ENCODE measurements around the gene MYBPHL. TPM values are rescaled to one million over a fixed set of nuclear protein-coding genes. Genes with fewer than 3 reads are reported as not detected.
"Not testable (repeated sequence)": the region's sequence is repeated elsewhere in the genome, so short reads cannot be mapped to it uniquely, and the experiment has no call there.

MYBPHL gene
- total RNA-seq, 2 experiments from 2014 or later = not detected

- CTCF ChIA-PET = interaction anchor here (1.4 kb wide), 1 partner anchor 24 kb away, joined by 3 read pairs; no protein-coding TSS in a partner anchor
Observed at GRCh38 chr1:109301874-109302273, 4.9 kb downstream of the MYBPHL start.

GRCh38 chr1:109300650-109301151, 6.1 kb downstream of the MYBPHL start:
- Mint-ChIP-seq H3K9me3 (no peaks in the 10 kb centered on the region), H3K36me3 (no peaks in the 10 kb centered on the region), H3K4me3 (no peak overlapping the region), H3K27me3 (peaks cover 15% of the 10 kb centered on the region), H3K4me1 (ENCODE audit: low read depth) (no peaks in the 10 kb centered on the region), H3K27ac (no peak overlapping the region)
- ChIA-PET POLR2A (no interaction called here), CTCF (no interaction called here)
- intact Hi-C loops (cut with micrococcal nuclease) = no loop called here
- DNase-seq = no peak

More at GRCh38 chr1:109301874-109302273, 4.9 kb downstream of the MYBPHL start:
- POLR2A ChIA-PET = no interaction called here
- no peaks in the 10 kb centered on the region for H3K4me1 Mint-ChIP-seq (ENCODE audit: low read depth)
- H3K36me3 Mint-ChIP-seq = no peaks in the 10 kb centered on the region
- H3K27ac Mint-ChIP-seq = no peak overlapping the region
- intact Hi-C loops (cut with micrococcal nuclease) = no loop called here
- no peak for DNase-seq
- H3K9me3 Mint-ChIP-seq = no peaks in the 10 kb centered on the region
- H3K4me3 Mint-ChIP-seq = no peak overlapping the region
- H3K27me3 Mint-ChIP-seq = peaks cover 12% of the 10 kb centered on the region

GRCh38 chr1:109299558-109300343, 7.1 kb downstream of the MYBPHL start:
- POLR2A ChIA-PET = no interaction called here
- Mint-ChIP-seq H3K27ac (no peak overlapping the region), H3K4me1 (ENCODE audit: low read depth) (no peaks in the 10 kb centered on the region), H3K27me3 (peaks cover 17% of the 10 kb centered on the region), H3K36me3 (no peaks in the 10 kb centered on the region), H3K4me3 (no peak overlapping the region), H3K9me3 (no peaks in the 10 kb centered on the region)
- CTCF ChIA-PET = no interaction called here
- DNase-seq = no peak
- intact Hi-C loops (cut with micrococcal nuclease) = no loop called here

- intact Hi-C loops (cut with micrococcal nuclease) = no loop called here
- ChIA-PET POLR2A (no interaction called here), CTCF (no interaction called here)
- Mint-ChIP-seq H3K27ac (no peak overlapping the region), H3K4me1 (ENCODE audit: low read depth) (no peaks in the 10 kb centered on the region), H3K9me3 (no peaks in the 10 kb centered on the region), H3K27me3 (peaks cover 17% of the 10 kb centered on the region), H3K4me3 (no peak overlapping the region), H3K36me3 (no peaks in the 10 kb centered on the region)
- DNase-seq = peak; percentile 42
Observed at GRCh38 chr1:109298666-109299557, 7.9 kb downstream of the MYBPHL start.

- peaks cover 20% of the 10 kb centered on the region for H3K27me3 Mint-ChIP-seq
- ChIA-PET CTCF (interaction anchor here (1.1 kb wide), 1 partner anchor 20 kb away, joined by 3 read pairs; no protein-coding TSS in a partner anchor), POLR2A (no interaction called here)
- no peaks in the 10 kb centered on the region for H3K9me3 Mint-ChIP-seq
- intact Hi-C loops (cut with micrococcal nuclease) = no loop called here
- no peak overlapping the region for H3K4me3 Mint-ChIP-seq
- DNase-seq = no peak
- H3K36me3 Mint-ChIP-seq = no peaks in the 10 kb centered on the region
- no peaks in the 10 kb centered on the region for H3K4me1 Mint-ChIP-seq (ENCODE audit: low read depth)
- H3K27ac Mint-ChIP-seq = no peak overlapping the region
Observed at GRCh38 chr1:109296782-109297181, 10.0 kb downstream of the MYBPHL start.

- H3K36me3 Mint-ChIP-seq = no peaks in the 10 kb centered on the region
- POLR2A ChIA-PET = no interaction called here
- CTCF ChIA-PET = interaction anchor here (0.6 to 1.0 kb wide), 2 partner anchors 11 to 13 kb away, joined by 3 read pairs; partner anchors contain the start of gene PSRC1
- DNase-seq = no peak
- intact Hi-C loops (cut with micrococcal nuclease) = no loop called here
- H3K27me3 Mint-ChIP-seq = peaks cover 20% of the 10 kb centered on the region
- no peaks in the 10 kb centered on the region for H3K4me1 Mint-ChIP-seq (ENCODE audit: low read depth)
- H3K4me3 Mint-ChIP-seq = no peak overlapping the region
- H3K9me3 Mint-ChIP-seq = no peaks in the 10 kb centered on the region
- H3K27ac Mint-ChIP-seq = no peak overlapping the region
Observed at GRCh38 chr1:109295712-109296415, 10.9 kb downstream of the MYBPHL start.

GRCh38 chr1:109294481-109294880, 12.3 kb downstream of the MYBPHL start:
- no peak overlapping the region for H3K4me3 Mint-ChIP-seq
- no peaks in the 10 kb centered on the region for H3K36me3 Mint-ChIP-seq
- H3K4me1 Mint-ChIP-seq (ENCODE audit: low read depth) = no peaks in the 10 kb centered on the region
- POLR2A ChIA-PET = no interaction called here
- intact Hi-C loops (cut with micrococcal nuclease) = no loop called here
- H3K9me3 Mint-ChIP-seq = no peaks in the 10 kb centered on the region
- H3K27me3 Mint-ChIP-seq = peaks cover 18% of the 10 kb centered on the region
- no peak for DNase-seq
- H3K27ac Mint-ChIP-seq = no peak overlapping the region
- CTCF ChIA-PET = no interaction called here

- DNase-seq = no peak
- Mint-ChIP-seq H3K27ac (no peak overlapping the region), H3K4me1 (ENCODE audit: low read depth) (no peaks in the 10 kb centered on the region), H3K9me3 (no peaks in the 10 kb centered on the region), H3K4me3 (no peak overlapping the region), H3K36me3 (no peaks in the 10 kb centered on the region), H3K27me3 (peaks cover 8% of the 10 kb centered on the region)
- ChIA-PET CTCF (interaction anchor here (0.8 kb wide), 1 partner anchor 16 kb away, joined by 3 read pairs; no protein-coding TSS in a partner anchor), POLR2A (no interaction called here)
- intact Hi-C loops (cut with micrococcal nuclease) = no loop called here
Observed at GRCh38 chr1:109293026-109293425, 13.8 kb downstream of the MYBPHL start.

- Mint-ChIP-seq H3K9me3 (no peaks in the 10 kb centered on the region), H3K27me3 (peaks cover 8% of the 10 kb centered on the region), H3K27ac (no peak overlapping the region), H3K4me3 (no peak overlapping the region), H3K4me1 (ENCODE audit: low read depth) (no peaks in the 10 kb centered on the region), H3K36me3 (no peaks in the 10 kb centered on the region)
- intact Hi-C loops (cut with micrococcal nuclease) = no loop called here
- CTCF ChIA-PET = interaction anchor here (0.8 kb wide), 1 partner anchor 16 kb away, joined by 3 read pairs; no protein-coding TSS in a partner anchor
- DNase-seq = no peak
- POLR2A ChIA-PET = no interaction called here
Observed at GRCh38 chr1:109292364-109292763, 14.4 kb downstream of the MYBPHL start.

- Mint-ChIP-seq H3K9me3 (no peaks in the 10 kb centered on the region), H3K27me3 (peaks cover 8% of the 10 kb centered on the region), H3K36me3 (no peaks in the 10 kb centered on the region), H3K27ac (no peak overlapping the region), H3K4me1 (ENCODE audit: low read depth) (no peaks in the 10 kb centered on the region), H3K4me3 (no peak overlapping the region)
- DNase-seq = no peak
- CTCF ChIA-PET = interaction anchor here (0.6 kb wide), 1 partner anchor 27 kb away, joined by 4 read pairs; no protein-coding TSS in a partner anchor
- intact Hi-C loops (cut with micrococcal nuclease) = no loop called here
- POLR2A ChIA-PET = no interaction called here
Observed at GRCh38 chr1:109290998-109291397, 15.8 kb downstream of the MYBPHL start.

GRCh38 chr1:109290137-109290536, 16.7 kb downstream of the MYBPHL start:
- no peaks in the 10 kb centered on the region for H3K36me3 Mint-ChIP-seq
- no peaks in the 10 kb centered on the region for H3K4me1 Mint-ChIP-seq (ENCODE audit: low read depth)
- no peak overlapping the region for H3K27ac Mint-ChIP-seq
- intact Hi-C loops (cut with micrococcal nuclease) = no loop called here
- H3K9me3 Mint-ChIP-seq = no peaks in the 10 kb centered on the region
- POLR2A ChIA-PET = no interaction called here
- CTCF ChIA-PET = no interaction called here
- peaks cover 3% of the 10 kb centered on the region for H3K27me3 Mint-ChIP-seq
- DNase-seq = no peak
- no peak overlapping the region for H3K4me3 Mint-ChIP-seq

- POLR2A ChIA-PET; DNase-seq; H3K27me3 Mint-ChIP-seq; intact Hi-C loops (cut with micrococcal nuclease); H3K4me3 Mint-ChIP-seq; H3K9me3 Mint-ChIP-seq; H3K27ac Mint-ChIP-seq; H3K36me3 Mint-ChIP-seq; CTCF ChIA-PET: not testable (repeated sequence)
- peaks cover 12% of the 10 kb centered on the region for H3K4me1 Mint-ChIP-seq (ENCODE audit: low read depth)
Observed at GRCh38 chr1:109286762-109287161, 20.0 kb downstream of the MYBPHL start.
